Adipocyte (in vitro differentiated cells): Measurements from ENCODE around the gene MDH1.
A peak's percentile ranks its signal among the peaks of the same experiment; 100 is the strongest.

Experiments used
- DNase-seq: peaks from one replicate; pipeline ENCODE4 v3.0.0-alpha.2; 2015; ENCODE audit warnings: low read depth
- H3K27me3 ChIP-seq: replicated peaks from 2 replicates; pipeline ENCODE4 v1.7.0; 2013; ENCODE audit warnings: mild to moderate bottlenecking, low read length, moderate library complexity; ENCODE audit not compliant: control insufficient read depth, insufficient read depth
- H3K36me3 ChIP-seq: 2 replicates; pipeline ENCODE4 v1.7.0; 2013; ENCODE audit warnings: low read length, mild to moderate bottlenecking, moderate library complexity; ENCODE audit not compliant: control insufficient read depth, insufficient read depth, severe bottlenecking
- H3K4me1 ChIP-seq: 2 replicates; pipeline ENCODE4 v1.7.0; 2013; ENCODE audit warnings: mild to moderate bottlenecking, low read length, moderate library complexity; ENCODE audit not compliant: control insufficient read depth, insufficient read depth
- H3K4me3 ChIP-seq: 2 replicates; pipeline ENCODE4 v1.7.0; 2013; ENCODE audit warnings: mild to moderate bottlenecking, low read length, moderate library complexity
- H3K9ac ChIP-seq: 2 replicates; pipeline ENCODE4 v1.7.0; 2013; ENCODE audit warnings: mild to moderate bottlenecking, low read length, moderate library complexity
- H3K9me3 ChIP-seq: 2 replicates; pipeline ENCODE4 v1.7.0; 2013; ENCODE audit warnings: mild to moderate bottlenecking, low read length, moderate library complexity; ENCODE audit not compliant: control insufficient read depth

The MDH1 gene

GRCh38 chr2:63643486-63643885, 54.7 kb downstream of the MDH1 start:
- no peak for DNase-seq
- H3K4me3 ChIP-seq: no peak overlapping the region
- H3K9ac ChIP-seq: no peak overlapping the region
- H3K9me3 ChIP-seq: no peaks in the 10 kb centered on the region
- H3K4me1 ChIP-seq: peaks cover 6% of the 10 kb centered on the region
- H3K36me3 ChIP-seq: no peaks in the 10 kb centered on the region
- H3K27me3 ChIP-seq: no peaks in the 10 kb centered on the region

DNA sequence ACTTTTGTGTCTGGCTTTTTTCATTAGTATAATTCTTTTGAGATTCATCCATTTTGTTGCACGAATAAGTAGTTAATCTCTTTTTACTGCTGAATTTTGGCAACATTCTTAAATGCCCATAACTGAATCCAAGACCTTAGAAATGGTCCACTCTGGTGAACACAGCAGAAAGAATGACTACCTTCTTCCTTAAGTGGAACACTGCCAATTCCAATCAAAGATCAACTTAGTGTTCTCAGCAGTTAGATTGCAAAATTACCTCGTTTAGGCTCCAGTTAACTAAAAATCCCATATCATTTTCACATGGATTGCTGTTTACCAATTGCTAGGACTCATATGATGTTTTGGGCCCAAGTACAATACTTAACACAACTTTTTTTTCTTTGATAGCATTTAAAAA, 59.9 kb downstream of the MDH1 start:
- no peak overlapping the region for H3K4me3 ChIP-seq
- peak overlapping the region; percentile 59 for H3K9ac ChIP-seq
- no peak for DNase-seq
- no peaks in the 10 kb centered on the region for H3K36me3 ChIP-seq
- peaks cover 1% of the 10 kb centered on the region for H3K9me3 ChIP-seq
- H3K27me3 ChIP-seq: no peaks in the 10 kb centered on the region
- H3K4me1 ChIP-seq: peaks cover 37% of the 10 kb centered on the region

DNA sequence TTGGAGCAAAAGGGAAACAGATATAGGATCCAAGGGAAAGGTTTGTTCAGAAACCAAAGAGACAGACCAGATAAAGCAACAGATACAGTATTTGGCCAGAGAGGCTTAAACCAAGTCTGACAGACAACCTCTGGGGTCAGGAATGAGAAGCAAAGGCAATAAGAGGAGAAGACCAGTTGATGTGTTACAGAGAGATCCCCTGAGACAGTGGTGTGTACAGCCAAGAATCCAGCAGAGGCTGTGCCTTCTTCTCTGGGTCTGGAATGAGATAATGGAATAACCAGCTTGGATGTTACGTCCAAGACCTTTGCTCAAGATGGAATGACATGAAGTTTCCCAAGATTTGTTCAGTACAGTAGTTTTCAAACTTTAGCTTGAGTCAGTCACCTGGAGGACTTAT, 61.1 kb downstream of the MDH1 start:
- no peak overlapping the region for H3K4me3 ChIP-seq
- no peak for DNase-seq
- no peaks in the 10 kb centered on the region for H3K27me3 ChIP-seq
- H3K36me3 ChIP-seq: no peaks in the 10 kb centered on the region
- H3K4me1 ChIP-seq: peaks cover 39% of the 10 kb centered on the region
- H3K9ac ChIP-seq: peak overlapping the region; percentile 59
- H3K9me3 ChIP-seq: peaks cover 5% of the 10 kb centered on the region

GRCh38 chr2:63650756-63651155, 62.0 kb downstream of the MDH1 start:
- Histone ChIP-seq H3K4me3 (no peak overlapping the region), H3K9me3 (peaks cover 5% of the 10 kb centered on the region), H3K9ac (no peak overlapping the region), H3K36me3 (no peaks in the 10 kb centered on the region), H3K4me1 (peaks cover 43% of the 10 kb centered on the region), H3K27me3 (no peaks in the 10 kb centered on the region)
- no peak for DNase-seq

DNA sequence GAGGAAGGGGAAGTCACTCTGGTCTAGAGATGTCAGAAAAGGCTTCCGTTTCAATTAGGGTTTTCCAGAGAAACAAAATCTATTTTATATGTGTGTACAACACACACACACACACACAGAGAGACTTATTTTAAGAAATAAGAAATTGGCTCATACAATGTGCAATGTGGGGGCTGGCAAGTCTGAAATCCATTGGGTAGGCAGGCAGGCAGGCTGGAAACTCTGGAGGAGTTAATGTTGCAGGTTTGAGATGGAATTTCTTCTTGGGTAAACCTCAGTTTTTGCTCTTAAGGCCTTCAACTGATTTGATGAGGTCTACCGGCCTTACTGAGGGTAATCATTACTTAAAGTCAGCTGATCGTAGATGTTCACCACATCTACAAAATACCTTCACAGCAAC, 62.6 kb downstream of the MDH1 start:
- no peak overlapping the region for H3K4me3 ChIP-seq
- peaks cover 5% of the 10 kb centered on the region for H3K9me3 ChIP-seq
- H3K27me3 ChIP-seq: no peaks in the 10 kb centered on the region
- H3K9ac ChIP-seq: no peak overlapping the region
- DNase-seq: no peak
- no peaks in the 10 kb centered on the region for H3K36me3 ChIP-seq
- H3K4me1 ChIP-seq: peaks cover 43% of the 10 kb centered on the region

DNA sequence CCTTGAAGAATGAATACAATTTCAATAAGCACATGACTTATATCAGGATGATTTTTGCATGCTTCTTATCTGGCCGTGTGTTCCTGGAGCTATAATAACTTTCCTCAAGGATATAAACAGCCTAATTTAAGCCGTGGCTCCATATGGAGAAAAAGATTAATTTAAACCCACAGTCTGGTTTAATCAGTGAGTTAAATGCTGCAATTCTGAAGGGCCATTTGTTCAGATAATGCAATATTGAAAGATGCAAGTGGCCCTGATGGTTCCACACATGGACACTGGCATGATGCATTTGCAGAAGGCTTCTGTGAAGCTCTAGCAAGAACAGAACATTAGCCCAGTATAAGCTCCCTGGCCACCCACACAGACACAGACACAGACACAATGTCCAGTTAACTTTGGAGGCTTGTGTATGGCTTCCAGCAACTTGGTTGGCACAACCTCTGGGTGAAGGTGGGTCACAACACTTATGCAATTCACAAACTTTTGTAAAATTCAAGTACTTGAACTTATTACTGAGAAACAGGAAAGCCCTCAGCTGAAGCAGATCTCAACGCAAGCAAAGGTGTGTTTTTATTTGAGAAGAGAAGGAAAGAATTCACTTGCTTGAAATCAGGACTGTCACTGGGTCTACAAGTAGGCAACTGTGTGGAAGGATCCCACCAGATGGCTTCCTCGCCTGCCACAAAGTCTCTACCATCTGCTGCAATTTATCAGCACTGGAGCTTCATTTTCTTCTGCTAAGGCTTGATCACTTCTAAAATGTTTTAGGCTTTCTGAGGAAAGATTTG, 63.3 kb downstream of the MDH1 start:
- no peak for DNase-seq
- no peaks in the 10 kb centered on the region for H3K27me3 ChIP-seq
- no peaks in the 10 kb centered on the region for H3K36me3 ChIP-seq
- H3K4me3 ChIP-seq: no peak overlapping the region
- H3K4me1 ChIP-seq: peaks cover 43% of the 10 kb centered on the region
- H3K9me3 ChIP-seq: peaks cover 5% of the 10 kb centered on the region
- no peak overlapping the region for H3K9ac ChIP-seq

GRCh38 chr2:63652652-63652985, 63.9 kb downstream of the MDH1 start:
- Histone ChIP-seq H3K27me3 (no peaks in the 10 kb centered on the region), H3K36me3 (no peaks in the 10 kb centered on the region), H3K9me3 (peaks cover 5% of the 10 kb centered on the region), H3K9ac (no peak overlapping the region), H3K4me1 (peaks cover 43% of the 10 kb centered on the region), H3K4me3 (no peak overlapping the region)
- DNase-seq: no peak

DNA sequence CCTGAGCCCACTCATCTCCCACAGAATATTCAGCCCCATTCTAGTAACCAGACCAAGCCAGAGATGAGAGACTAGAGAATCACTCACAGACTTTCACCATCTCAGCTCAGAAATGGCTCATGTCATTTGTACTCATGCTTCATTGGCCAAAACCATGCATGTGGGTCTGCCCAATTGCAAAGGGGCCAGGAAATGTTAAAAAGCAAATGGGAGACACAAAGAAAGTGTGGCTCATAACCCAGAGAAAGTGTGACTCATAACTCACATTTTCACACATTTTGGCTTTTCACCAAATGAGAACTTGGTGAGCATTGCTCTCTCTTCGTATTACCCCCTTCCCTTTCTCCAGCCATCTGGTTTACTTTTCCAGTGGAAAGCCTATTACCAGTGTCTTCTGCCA, 66.2 kb downstream of the MDH1 start:
- Histone ChIP-seq H3K4me3 (no peak overlapping the region), H3K9ac (no peak overlapping the region), H3K9me3 (peaks cover 5% of the 10 kb centered on the region), H3K4me1 (peaks cover 34% of the 10 kb centered on the region), H3K36me3 (no peaks in the 10 kb centered on the region), H3K27me3 (no peaks in the 10 kb centered on the region)
- DNase-seq: no peak
